Neural crest cell (in vitro differentiated cells): ENCODE data around the gene ZBTB40. TPM values are rescaled to one million over a fixed set of nuclear protein-coding genes. Genes with fewer than 3 reads are reported as not detected.

Experiments used
- DNase-seq: peaks from one replicate; pipeline ENCODE4 v3.0.0; 2021; ENCODE audit warnings: low read depth, mixed read lengths, low spot score
- H3K27ac Mint-ChIP-seq: one replicate; pipeline ENCODE4 v1.8.0; 2021; ENCODE audit warnings: mild to moderate bottlenecking, mixed read lengths; ENCODE audit not compliant: unreplicated experiment
- H3K27me3 Mint-ChIP-seq: 2 replicates; pipeline ENCODE4 v1.8.0; 2021; ENCODE audit warnings: low read depth, mild to moderate bottlenecking, mixed read lengths
- H3K36me3 Mint-ChIP-seq: 2 replicates; pipeline ENCODE4 v1.8.0; 2021; ENCODE audit warnings: low read depth, mild to moderate bottlenecking, mixed read lengths
- H3K4me1 Mint-ChIP-seq: 2 replicates; pipeline ENCODE4 v1.8.0; 2021; ENCODE audit warnings: mixed read lengths
- H3K4me3 Mint-ChIP-seq: one replicate; pipeline ENCODE4 v1.8.0; 2021; ENCODE audit warnings: mild to moderate bottlenecking, mixed read lengths
- H3K9me3 Mint-ChIP-seq: 2 replicates; pipeline ENCODE4 v1.8.0; 2021; ENCODE audit warnings: mixed read lengths
- CTCF ChIP-seq: fragments of 200-600 bp; sonication (generic); conservative IDR thresholded peaks from 2 replicates; pipeline ENCODE4 v1.5.0; 2021; ENCODE audit warnings: antibody characterized with exemption, mild to moderate bottlenecking
- total RNA-seq: library from RNA; stranded (reverse); gene quantifications from 2 replicates; pipeline ENCODE4 v1.2.1, GENCODE V29; 2021

ZBTB40 gene
- total RNA-seq, 1 donor from 2014 or later, result 31.8 TPM

DNA sequence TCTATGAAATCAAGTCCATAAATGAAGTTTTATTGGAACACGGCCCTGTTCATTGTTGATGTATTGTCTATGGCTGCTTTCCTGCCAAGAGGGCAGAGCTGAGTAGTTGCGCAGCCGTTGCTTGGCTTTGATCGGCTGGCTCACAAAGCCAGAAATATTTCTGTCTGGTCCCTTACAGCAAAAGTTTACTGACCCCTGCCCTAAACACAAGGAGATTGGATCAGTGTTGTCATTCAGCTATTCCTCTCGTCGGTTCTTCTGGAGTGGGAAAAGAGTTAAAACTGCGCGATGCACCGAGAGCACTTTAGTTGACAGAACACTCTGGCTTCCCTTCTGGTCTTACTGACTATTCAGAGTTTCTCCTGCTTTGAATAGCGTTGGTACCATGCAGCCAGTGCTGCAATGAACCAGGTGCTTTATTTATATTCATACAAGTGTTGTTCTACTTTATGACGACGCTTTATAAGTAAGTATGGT lies 868 bp downstream of the ZBTB40 start:
- Mint-ChIP-seq H3K4me3 (peak overlapping the region; percentile 90), H3K4me1 (peaks cover 44% of the 10 kb centered on the region), H3K27me3 (no peaks in the 10 kb centered on the region), H3K27ac (peak overlapping the region; percentile 97), H3K9me3 (no peaks in the 10 kb centered on the region), H3K36me3 (no peaks in the 10 kb centered on the region)
- no peak for TF ChIP-seq CTCF
- no peak for DNase-seq

DNA sequence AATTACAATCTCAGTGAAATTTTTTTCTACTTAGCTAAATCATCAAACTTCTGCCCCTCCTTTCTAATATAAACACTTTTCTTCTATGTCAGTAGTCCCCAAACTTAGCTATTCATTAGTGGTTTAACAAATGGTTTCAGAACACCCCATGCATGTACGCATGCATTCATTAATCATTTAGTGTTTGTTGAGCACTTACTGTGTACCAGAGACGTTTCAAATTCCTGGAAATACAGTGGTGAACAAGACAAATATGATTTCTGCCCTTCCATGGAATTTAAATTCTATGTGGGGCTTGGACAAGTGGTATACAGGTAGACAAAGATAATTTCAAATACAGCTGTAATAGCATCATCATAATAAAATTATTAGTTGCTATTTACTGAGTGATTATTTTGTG lies 1.5 kb downstream of the ZBTB40 start:
- no peak for TF ChIP-seq CTCF
- peaks cover 37% of the 10 kb centered on the region for H3K4me1 Mint-ChIP-seq
- no peak overlapping the region for H3K27ac Mint-ChIP-seq
- DNase-seq, result no peak
- peak overlapping the region; percentile 90 for H3K4me3 Mint-ChIP-seq
- no peaks in the 10 kb centered on the region for H3K27me3 Mint-ChIP-seq
- no peaks in the 10 kb centered on the region for H3K36me3 Mint-ChIP-seq
- no peaks in the 10 kb centered on the region for H3K9me3 Mint-ChIP-seq

DNA sequence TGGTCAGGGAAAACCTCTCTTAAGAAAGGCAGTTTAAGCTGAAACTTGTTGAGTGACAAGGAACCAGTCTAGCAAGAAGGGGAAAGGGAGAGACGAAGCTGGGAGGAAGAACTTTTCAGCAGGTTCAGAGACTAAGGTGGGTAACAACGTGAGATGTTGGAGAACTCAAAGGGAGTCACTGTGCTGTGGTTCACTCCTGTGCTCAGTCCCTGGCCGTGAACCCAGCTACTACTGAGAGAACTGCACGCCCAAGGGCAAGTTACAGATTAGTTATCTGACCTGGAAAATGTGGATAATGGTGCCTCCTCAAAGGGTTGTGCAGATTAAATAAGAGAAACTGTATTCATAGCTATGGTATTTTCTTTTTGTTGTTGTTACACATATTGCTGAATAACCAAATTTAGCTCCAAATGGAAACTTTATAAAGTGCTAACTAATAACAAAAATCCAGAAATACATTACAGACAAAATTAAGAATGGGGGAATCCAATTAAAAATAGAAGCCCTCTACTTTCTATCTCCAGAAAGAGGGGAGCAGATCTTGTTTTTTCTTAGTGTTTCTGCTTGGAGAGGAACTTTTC lies 2.9 kb downstream of the ZBTB40 start:
- DNase-seq, result no peak
- Mint-ChIP-seq H3K4me3 (peak overlapping the region; percentile 52), H3K4me1 (peaks cover 36% of the 10 kb centered on the region), H3K9me3 (no peaks in the 10 kb centered on the region), H3K27me3 (no peaks in the 10 kb centered on the region), H3K27ac (no peak overlapping the region), H3K36me3 (no peaks in the 10 kb centered on the region)
- no peak for TF ChIP-seq CTCF

DNA sequence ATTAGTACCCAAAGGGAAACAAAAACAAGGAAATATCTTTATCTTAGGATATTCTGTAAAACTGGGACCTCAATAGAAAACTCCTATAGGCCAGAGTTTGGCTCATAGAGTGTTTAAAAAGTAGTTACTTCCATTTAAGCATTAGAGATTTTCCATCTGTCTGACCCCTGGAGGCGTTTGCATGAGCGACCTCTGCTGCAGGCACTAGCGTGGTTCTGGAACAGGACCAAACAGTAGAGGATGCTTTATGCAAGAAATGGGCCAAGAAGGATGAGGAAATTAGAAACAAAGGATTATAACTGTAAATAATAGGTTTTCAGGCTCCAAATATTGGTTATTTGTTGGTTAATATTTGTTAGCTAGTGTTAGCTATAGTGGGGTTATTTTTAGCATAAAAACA lies 5.7 kb downstream of the ZBTB40 start:
- Mint-ChIP-seq H3K9me3 (no peaks in the 10 kb centered on the region), H3K4me1 (peaks cover 31% of the 10 kb centered on the region), H3K27me3 (no peaks in the 10 kb centered on the region), H3K4me3 (no peak overlapping the region), H3K36me3 (no peaks in the 10 kb centered on the region), H3K27ac (no peak overlapping the region)
- no peak for DNase-seq
- no peak for TF ChIP-seq CTCF

DNA sequence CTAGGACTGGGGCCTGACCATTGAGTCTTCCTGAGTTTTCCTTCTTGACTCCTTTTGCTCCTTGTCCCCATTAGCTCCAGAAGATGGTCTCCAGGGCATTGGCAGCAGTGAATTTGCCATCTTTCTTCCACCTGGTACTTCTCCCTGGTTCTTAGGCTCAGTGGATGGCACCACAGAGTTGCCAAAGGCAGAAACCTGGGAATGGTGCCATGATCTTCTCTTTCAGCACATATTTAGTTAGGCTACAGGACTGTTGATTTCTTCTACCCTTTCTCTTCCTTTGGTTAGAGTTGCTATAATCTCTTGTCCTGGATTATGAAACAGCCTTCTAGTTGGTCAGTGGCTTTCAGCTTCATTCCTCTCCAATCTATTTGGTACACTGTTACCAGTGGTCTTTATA lies 6.2 kb downstream of the ZBTB40 start:
- Mint-ChIP-seq H3K36me3 (no peaks in the 10 kb centered on the region), H3K4me3 (no peak overlapping the region), H3K9me3 (no peaks in the 10 kb centered on the region), H3K27ac (no peak overlapping the region), H3K4me1 (peaks cover 26% of the 10 kb centered on the region), H3K27me3 (no peaks in the 10 kb centered on the region)
- TF ChIP-seq CTCF, result no peak
- no peak for DNase-seq

GRCh38 chr1:22461100-22461499 lies 9.4 kb downstream of the ZBTB40 start:
- no peak overlapping the region for H3K4me3 Mint-ChIP-seq
- H3K36me3 Mint-ChIP-seq, result no peaks in the 10 kb centered on the region
- no peak for DNase-seq
- no peaks in the 10 kb centered on the region for H3K27me3 Mint-ChIP-seq
- no peaks in the 10 kb centered on the region for H3K9me3 Mint-ChIP-seq
- peaks cover 9% of the 10 kb centered on the region for H3K4me1 Mint-ChIP-seq
- no peak for TF ChIP-seq CTCF
- H3K27ac Mint-ChIP-seq, result no peak overlapping the region
